Measurements from ENCODE around the gene FMNL1. TPM values are rescaled to one million over a fixed set of nuclear protein-coding genes. Genes with fewer than 3 reads are reported as not detected.

The FMNL1 gene
- total and polyA plus RNA-seq, 4 donors = 1.5 to 7.4 (median 4.8) TPM

DNA sequence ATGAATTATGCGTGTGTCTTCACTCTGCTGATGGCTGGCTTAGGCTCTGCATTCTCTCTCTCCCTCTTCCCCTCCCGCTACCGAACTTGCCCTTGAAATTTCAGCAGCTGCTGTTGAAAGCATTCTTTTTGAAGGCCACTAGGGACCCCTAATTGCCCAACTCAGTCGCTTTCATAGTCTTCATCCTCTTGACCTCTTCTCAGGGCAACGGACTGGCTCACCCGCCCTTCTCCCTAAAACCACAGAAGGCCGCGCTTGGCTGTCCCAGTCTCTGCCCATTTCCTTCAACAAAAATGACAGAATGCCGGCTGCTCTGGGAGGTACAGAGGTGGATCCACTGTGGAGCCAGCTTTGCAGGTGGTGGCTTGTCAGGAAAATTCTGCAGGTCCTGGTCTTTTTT lies 21.0 kb upstream of the FMNL1 start (continued):
- TF ChIP-seq, protein P1, sequence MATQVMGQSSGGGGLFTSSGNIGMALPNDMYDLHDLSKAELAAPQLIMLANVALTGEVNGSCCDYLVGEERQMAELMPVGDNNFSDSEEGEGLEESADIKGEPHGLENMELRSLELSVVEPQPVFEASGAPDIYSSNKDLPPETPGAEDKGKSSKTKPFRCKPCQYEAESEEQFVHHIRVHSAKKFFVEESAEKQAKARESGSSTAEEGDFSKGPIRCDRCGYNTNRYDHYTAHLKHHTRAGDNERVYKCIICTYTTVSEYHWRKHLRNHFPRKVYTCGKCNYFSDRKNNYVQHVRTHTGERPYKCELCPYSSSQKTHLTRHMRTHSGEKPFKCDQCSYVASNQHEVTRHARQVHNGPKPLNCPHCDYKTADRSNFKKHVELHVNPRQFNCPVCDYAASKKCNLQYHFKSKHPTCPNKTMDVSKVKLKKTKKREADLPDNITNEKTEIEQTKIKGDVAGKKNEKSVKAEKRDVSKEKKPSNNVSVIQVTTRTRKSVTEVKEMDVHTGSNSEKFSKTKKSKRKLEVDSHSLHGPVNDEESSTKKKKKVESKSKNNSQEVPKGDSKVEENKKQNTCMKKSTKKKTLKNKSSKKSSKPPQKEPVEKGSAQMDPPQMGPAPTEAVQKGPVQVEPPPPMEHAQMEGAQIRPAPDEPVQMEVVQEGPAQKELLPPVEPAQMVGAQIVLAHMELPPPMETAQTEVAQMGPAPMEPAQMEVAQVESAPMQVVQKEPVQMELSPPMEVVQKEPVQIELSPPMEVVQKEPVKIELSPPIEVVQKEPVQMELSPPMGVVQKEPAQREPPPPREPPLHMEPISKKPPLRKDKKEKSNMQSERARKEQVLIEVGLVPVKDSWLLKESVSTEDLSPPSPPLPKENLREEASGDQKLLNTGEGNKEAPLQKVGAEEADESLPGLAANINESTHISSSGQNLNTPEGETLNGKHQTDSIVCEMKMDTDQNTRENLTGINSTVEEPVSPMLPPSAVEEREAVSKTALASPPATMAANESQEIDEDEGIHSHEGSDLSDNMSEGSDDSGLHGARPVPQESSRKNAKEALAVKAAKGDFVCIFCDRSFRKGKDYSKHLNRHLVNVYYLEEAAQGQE (IDR thresholded peaks at IDR 0.05) = no peak
- TF ChIP-seq YY1 (IDR thresholded peaks at IDR 0.05) = no peak

DNA sequence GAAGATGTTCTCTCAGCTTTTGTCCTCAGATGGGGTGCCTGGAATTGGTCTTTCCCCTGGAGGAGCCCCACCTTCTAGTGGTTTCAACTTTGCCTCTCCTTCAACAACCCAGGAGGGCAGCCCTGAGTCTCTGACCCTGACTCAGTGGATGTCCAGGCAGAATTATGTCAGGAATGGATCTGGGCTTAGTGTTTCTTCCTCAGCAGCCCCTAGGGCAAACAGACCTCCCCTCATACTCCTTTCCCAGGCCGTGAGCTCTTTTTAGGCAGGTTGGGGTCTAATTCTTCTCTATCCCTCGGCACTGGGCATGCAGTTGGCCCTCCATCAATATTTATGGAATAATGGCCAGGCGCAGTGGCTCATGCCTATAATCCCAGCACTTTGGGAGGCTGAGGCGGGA lies 20.2 kb upstream of the FMNL1 start:
- H3K4me3 ChIP-seq (ENCODE audit: low read depth in 1 of 3, low read length in 3 of 3) = no peak overlapping the region
- peaks cover 2 to 17% (median 8%) of the 10 kb centered on the region in 4 donors for H3K4me1 ChIP-seq (ENCODE audit: control insufficient read depth in 4 of 4, insufficient read depth in 4 of 4, low read length in 3 of 4)
- H3K9me3 ChIP-seq (ENCODE audit: control insufficient read depth in 4 of 4, low read length in 3 of 4) = no peaks in the 10 kb centered on the region
- no peak for DNase-seq (ENCODE audit: low spot score)
- no peak overlapping the region for H3K9ac ChIP-seq (ENCODE audit: low read depth in 1 of 2, low read length in 2 of 2)
- WGBS = 92% methylated on average over 4 of the region's 4 CpGs
- TF ChIP-seq JUND (IDR thresholded peaks at IDR 0.05) (no peak), HNF4G (IDR thresholded peaks at IDR 0.05) (no peak), RAD21 (IDR thresholded peaks at IDR 0.05) (no peak), EGR1 (IDR thresholded peaks at IDR 0.05; ENCODE audit: low read depth in 2 of 2) (no peak), SP1 (IDR thresholded peaks at IDR 0.05) (no peak), TAF1 (conservative IDR thresholded peaks at IDR 0.05) (no peak), RXRA (IDR thresholded peaks at IDR 0.05) (no peak)
- TF ChIP-seq, protein P2, sequence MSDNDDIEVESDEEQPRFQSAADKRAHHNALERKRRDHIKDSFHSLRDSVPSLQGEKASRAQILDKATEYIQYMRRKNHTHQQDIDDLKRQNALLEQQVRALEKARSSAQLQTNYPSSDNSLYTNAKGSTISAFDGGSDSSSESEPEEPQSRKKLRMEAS (IDR thresholded peaks at IDR 0.05) = no peak
- TF ChIP-seq, protein P1 (IDR thresholded peaks at IDR 0.05) = no peak
- TF ChIP-seq, protein P3, sequence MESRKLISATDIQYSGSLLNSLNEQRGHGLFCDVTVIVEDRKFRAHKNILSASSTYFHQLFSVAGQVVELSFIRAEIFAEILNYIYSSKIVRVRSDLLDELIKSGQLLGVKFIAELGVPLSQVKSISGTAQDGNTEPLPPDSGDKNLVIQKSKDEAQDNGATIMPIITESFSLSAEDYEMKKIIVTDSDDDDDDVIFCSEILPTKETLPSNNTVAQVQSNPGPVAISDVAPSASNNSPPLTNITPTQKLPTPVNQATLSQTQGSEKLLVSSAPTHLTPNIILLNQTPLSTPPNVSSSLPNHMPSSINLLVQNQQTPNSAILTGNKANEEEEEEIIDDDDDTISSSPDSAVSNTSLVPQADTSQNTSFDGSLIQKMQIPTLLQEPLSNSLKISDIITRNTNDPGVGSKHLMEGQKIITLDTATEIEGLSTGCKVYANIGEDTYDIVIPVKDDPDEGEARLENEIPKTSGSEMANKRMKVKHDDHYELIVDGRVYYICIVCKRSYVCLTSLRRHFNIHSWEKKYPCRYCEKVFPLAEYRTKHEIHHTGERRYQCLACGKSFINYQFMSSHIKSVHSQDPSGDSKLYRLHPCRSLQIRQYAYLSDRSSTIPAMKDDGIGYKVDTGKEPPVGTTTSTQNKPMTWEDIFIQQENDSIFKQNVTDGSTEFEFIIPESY (IDR thresholded peaks at IDR 0.05) = no peak
- TF ChIP-seq, protein P4, sequence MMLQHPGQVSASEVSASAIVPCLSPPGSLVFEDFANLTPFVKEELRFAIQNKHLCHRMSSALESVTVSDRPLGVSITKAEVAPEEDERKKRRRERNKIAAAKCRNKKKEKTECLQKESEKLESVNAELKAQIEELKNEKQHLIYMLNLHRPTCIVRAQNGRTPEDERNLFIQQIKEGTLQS (IDR thresholded peaks at IDR 0.05) = no peak
- peak overlapping the region in 1 of 2 donors; percentile 29 for H3K27ac ChIP-seq (ENCODE audit: low read depth in 1 of 2, low read length in 2 of 2)
- H3K36me3 ChIP-seq (ENCODE audit: control insufficient read depth in 4 of 4, insufficient read depth in 3 of 4, low read depth in 1 of 4, low read length in 3 of 4) = no peaks in the 10 kb centered on the region
- no peaks in the 10 kb centered on the region for H3K27me3 ChIP-seq (ENCODE audit: control insufficient read depth in 4 of 4, insufficient read depth in 4 of 4, low read length in 3 of 4)

Measured in liver (tissue), 9 donors.